Natural killer cell (primary cell): ENCODE results near the gene TBCCD1. TPM values are rescaled to one million over a fixed set of nuclear protein-coding genes. Genes with fewer than 3 reads are reported as not detected.

Experiments
- ATAC-seq, 3 donors: fragments of 150-1000 bp in 2 of 3; fragments of 200-7000 bp in 1 of 3; cut with Tn5 transposase; 1 replicate in 1 of 3; 2 replicates in 2 of 3; pipeline ENCODE4 v1.10.0; 2021; ENCODE audit warnings: mild to moderate bottlenecking in 2 of 3, moderate library complexity in 2 of 3
- DNase-seq, 2 donors: peaks; one replicate each; pipeline versions ENCODE4 v3.0.0 to v3.0.0-alpha.2; 2013 to 2021; ENCODE audit warnings: mixed read lengths in 1 of 2
- H3K27ac ChIP-seq: one replicate; pipeline ENCODE4 v1.5.1; 2013; ENCODE audit warnings: mild to moderate bottlenecking, low read length
- H3K27me3 ChIP-seq: one replicate; pipeline ENCODE4 v1.6.1; 2013; ENCODE audit warnings: low read length; ENCODE audit not compliant: control insufficient read depth, insufficient read depth
- H3K36me3 ChIP-seq: one replicate; pipeline ENCODE4 v1.6.1; 2013; ENCODE audit warnings: low read length; ENCODE audit not compliant: control insufficient read depth, insufficient read depth
- H3K4me1 ChIP-seq: one replicate; pipeline ENCODE4 v1.6.1; 2013; ENCODE audit warnings: low read length; ENCODE audit not compliant: control insufficient read depth, insufficient read depth
- H3K4me3 ChIP-seq: one replicate; pipeline ENCODE4 v1.5.1; 2013; ENCODE audit warnings: low read length
- H3K9me3 ChIP-seq: one replicate; pipeline ENCODE4 v1.6.1; 2013; ENCODE audit warnings: low read length; ENCODE audit not compliant: control insufficient read depth, insufficient read depth
- H3K27ac Mint-ChIP-seq, 2 donors: one replicate each; pipeline ENCODE4 v1.8.0; 2022; ENCODE audit warnings: mild to moderate bottlenecking in 2 of 2, mixed read lengths in 2 of 2, moderate library complexity in 1 of 2
- H3K27me3 Mint-ChIP-seq, 2 donors: one replicate each; pipeline ENCODE4 v1.8.0; 2022; ENCODE audit warnings: low read depth in 2 of 2, mixed read lengths in 2 of 2
- H3K36me3 Mint-ChIP-seq: one replicate; pipeline ENCODE4 v1.8.0; 2022; ENCODE audit warnings: mixed read lengths
- H3K4me1 Mint-ChIP-seq, 2 donors: one replicate each; pipeline ENCODE4 v1.8.0; 2022; ENCODE audit warnings: mixed read lengths in 2 of 2
- H3K4me3 Mint-ChIP-seq: one replicate; pipeline ENCODE4 v1.8.0; 2022; ENCODE audit warnings: mild to moderate bottlenecking, moderate library complexity, mixed read lengths
- H3K9me3 Mint-ChIP-seq, 2 donors: one replicate each; pipeline ENCODE4 v1.8.0; 2022; ENCODE audit warnings: mixed read lengths in 2 of 2
- WGBS: methylation state at CpG from one replicate; pipeline ENCODE4 v1.1.7; 2013; ENCODE audit warnings: missing lambda C conversion rate; ENCODE audit not compliant: insufficient coverage; 5-methylcytosine and 5-hydroxymethylcytosine counted together
- intact Hi-C: fragments of 100-400 bp; cut with micrococcal nuclease; formaldehyde crosslinking; loops from one replicate; pipeline ENCODE4 v1.14.2; 2022
- total RNA-seq, 4 donors: library from RNA; stranded (reverse); fragments of 120-200 nt in 1 of 4; gene quantifications; one replicate each; pipeline versions ENCODE4 v1.2.3 to v1.2.4, GENCODE V29; 2013 to 2022
- TF ChIP-seq, protein P1 (sequence below): fragments of 200-600 bp; IDR thresholded peaks from one replicate; pipeline ENCODE4 v1.8.0; 2022; ENCODE audit warnings: antibody characterized with exemption

Gene TBCCD1
- total RNA-seq, 3 donors from 2014 or later (not counting 1 experiment from before 2014, with no cell fraction given): 16.8 to 23.0 (median 20.3) TPM

GRCh38 chr3:186506857-186507256 lies 60.3 kb downstream of the TBCCD1 start:
- Mint-ChIP-seq H3K36me3 (no peaks in the 10 kb centered on the region), H3K27me3 (peaks cover 0 to 2% of the 10 kb centered on the region in 2 donors), H3K27ac (no peak overlapping the region), H3K4me1 (peaks cover 8 to 18% of the 10 kb centered on the region in 2 donors), H3K9me3 (no peaks in the 10 kb centered on the region), H3K4me3 (no peak overlapping the region)
- Histone ChIP-seq H3K27ac (no peak overlapping the region), H3K4me3 (no peak overlapping the region), H3K36me3 (no peaks in the 10 kb centered on the region), H3K9me3 (no peaks in the 10 kb centered on the region), H3K27me3 (no peaks in the 10 kb centered on the region), H3K4me1 (no peaks in the 10 kb centered on the region)
- ATAC-seq (no peak), DNase-seq (no peak)
- TF ChIP-seq, protein P1, sequence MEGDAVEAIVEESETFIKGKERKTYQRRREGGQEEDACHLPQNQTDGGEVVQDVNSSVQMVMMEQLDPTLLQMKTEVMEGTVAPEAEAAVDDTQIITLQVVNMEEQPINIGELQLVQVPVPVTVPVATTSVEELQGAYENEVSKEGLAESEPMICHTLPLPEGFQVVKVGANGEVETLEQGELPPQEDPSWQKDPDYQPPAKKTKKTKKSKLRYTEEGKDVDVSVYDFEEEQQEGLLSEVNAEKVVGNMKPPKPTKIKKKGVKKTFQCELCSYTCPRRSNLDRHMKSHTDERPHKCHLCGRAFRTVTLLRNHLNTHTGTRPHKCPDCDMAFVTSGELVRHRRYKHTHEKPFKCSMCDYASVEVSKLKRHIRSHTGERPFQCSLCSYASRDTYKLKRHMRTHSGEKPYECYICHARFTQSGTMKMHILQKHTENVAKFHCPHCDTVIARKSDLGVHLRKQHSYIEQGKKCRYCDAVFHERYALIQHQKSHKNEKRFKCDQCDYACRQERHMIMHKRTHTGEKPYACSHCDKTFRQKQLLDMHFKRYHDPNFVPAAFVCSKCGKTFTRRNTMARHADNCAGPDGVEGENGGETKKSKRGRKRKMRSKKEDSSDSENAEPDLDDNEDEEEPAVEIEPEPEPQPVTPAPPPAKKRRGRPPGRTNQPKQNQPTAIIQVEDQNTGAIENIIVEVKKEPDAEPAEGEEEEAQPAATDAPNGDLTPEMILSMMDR: no peak
- intact Hi-C loops: no loop called here
- WGBS: 72% methylated on average over 2 of the region's 2 CpGs

- ATAC-seq: no peak
- H3K9me3 Mint-ChIP-seq: no peaks in the 10 kb centered on the region
- H3K4me3 ChIP-seq: no peak overlapping the region
- peaks cover 1 to 2% of the 10 kb centered on the region in 2 donors for H3K27me3 Mint-ChIP-seq
- WGBS: 81% methylated on average over 3 of the region's 3 CpGs
- no peak for DNase-seq
- no peaks in the 10 kb centered on the region for H3K27me3 ChIP-seq
- intact Hi-C loops: no loop called here
- H3K27ac Mint-ChIP-seq: no peak overlapping the region
- TF ChIP-seq, protein P1: no peak
- H3K27ac ChIP-seq: no peak overlapping the region
- peaks cover 8 to 12% of the 10 kb centered on the region in 2 donors for H3K4me1 Mint-ChIP-seq
- H3K36me3 ChIP-seq: no peaks in the 10 kb centered on the region
- H3K36me3 Mint-ChIP-seq: no peaks in the 10 kb centered on the region
- H3K9me3 ChIP-seq: no peaks in the 10 kb centered on the region
- no peaks in the 10 kb centered on the region for H3K4me1 ChIP-seq
- H3K4me3 Mint-ChIP-seq: no peak overlapping the region
Measured at GRCh38 chr3:186506191-186506739, 60.9 kb downstream of the TBCCD1 start.

DNA sequence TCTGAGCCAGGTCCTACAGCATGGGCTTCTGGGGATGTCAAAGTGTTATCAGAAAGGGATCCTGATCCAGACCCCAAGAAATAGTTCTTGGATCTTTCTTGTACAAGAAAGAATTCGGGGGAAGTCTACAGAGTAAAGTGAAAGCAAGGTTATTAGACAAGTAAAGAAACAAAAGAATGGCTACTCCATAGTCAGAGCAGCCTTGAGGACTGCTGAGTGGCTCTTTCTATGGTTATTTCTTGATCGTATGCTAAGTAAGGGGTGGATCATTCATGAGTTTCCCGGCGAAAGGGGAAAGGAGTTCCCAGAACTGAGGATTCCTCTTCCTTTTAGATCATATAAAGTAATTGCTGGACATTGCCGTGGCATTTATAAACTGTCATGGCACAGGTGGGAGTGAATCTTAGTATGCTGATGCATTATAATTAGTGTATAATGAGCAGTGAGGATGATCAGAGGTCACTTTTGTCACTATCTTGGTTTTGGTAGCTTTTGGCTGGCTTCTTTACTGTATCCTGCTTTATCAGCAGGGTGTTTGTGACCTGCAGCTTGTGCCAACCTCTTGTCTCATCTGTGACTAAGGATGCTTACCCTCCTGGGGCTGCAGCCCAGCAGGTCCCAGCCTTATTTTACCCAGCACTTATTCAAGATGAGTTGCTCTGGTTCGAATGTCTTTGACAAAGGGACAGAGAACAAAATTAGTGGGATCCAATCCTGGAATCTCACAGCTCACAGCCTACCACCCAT lies 64.0 kb downstream of the TBCCD1 start:
- Histone ChIP-seq H3K4me1 (no peaks in the 10 kb centered on the region), H3K9me3 (no peaks in the 10 kb centered on the region), H3K36me3 (no peaks in the 10 kb centered on the region), H3K27ac (no peak overlapping the region), H3K27me3 (no peaks in the 10 kb centered on the region), H3K4me3 (no peak overlapping the region)
- H3K36me3 Mint-ChIP-seq: no peaks in the 10 kb centered on the region
- TF ChIP-seq, protein P1: no peak
- no peak for DNase-seq
- H3K27ac Mint-ChIP-seq: no peak overlapping the region
- WGBS: 74% methylated on average over 5 of the region's 6 CpGs
- ATAC-seq: no peak
- intact Hi-C loops: no loop called here
- peaks cover 2 to 17% of the 10 kb centered on the region in 2 donors for H3K27me3 Mint-ChIP-seq
- no peak overlapping the region for H3K4me3 Mint-ChIP-seq
- peaks cover 8 to 12% of the 10 kb centered on the region in 2 donors for H3K4me1 Mint-ChIP-seq
- H3K9me3 Mint-ChIP-seq: no peaks in the 10 kb centered on the region
